ENCODE data around the gene CD4. TPM values are rescaled to one million over a fixed set of nuclear protein-coding genes. Genes with fewer than 3 reads are reported as not detected.

Gene CD4
- total and polyA plus RNA-seq, 2 of the 4 experiments (the other 2 are of a cell fraction) = 5.7 to 15.0 TPM

DNA sequence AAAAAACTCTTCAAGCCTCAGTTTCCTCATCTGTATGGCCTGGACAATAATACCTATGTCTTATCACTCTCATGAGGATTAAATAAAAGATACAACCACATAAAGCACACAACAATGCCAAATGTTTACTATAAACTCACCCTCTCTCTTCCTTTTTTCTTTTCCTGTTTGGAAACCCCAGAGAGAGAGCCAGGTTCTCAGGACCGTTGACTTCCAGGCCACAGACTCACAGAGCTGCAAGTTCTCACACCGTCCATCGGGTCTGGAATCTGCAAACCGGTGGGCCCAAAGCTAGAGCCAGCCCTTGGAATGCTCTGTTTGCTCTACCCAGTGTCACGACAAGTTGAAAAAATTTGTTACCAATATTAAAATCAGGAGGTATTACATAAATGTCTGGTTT is 4.6 kb upstream of the CD4 start:
- in situ Hi-C loops (cut with MboI; ENCODE audit: low sequenced_read_pairs) = no loop called here
- no peak for ATAC-seq (ENCODE audit: low read depth)
- no CpG with 5 or more reads among the region's 5 CpGs for WGBS, 2 experiments (ENCODE audit: extremely low coverage in 2 of 2, insufficient read length in 1 of 2)
- BruUV-seq (replicated peaks) = no TSS peak
- Histone ChIP-seq H3K18ac (ENCODE audit: low read depth, low read length) (no peak overlapping the region), H3K27me3 (ENCODE audit: control insufficient read depth, insufficient read depth, low read length) (no peaks in the 10 kb centered on the region), H2BK120ac (ENCODE audit: low read depth, low read length) (no peak overlapping the region), H4K20me1 (ENCODE audit: insufficient read depth, low read length) (no peaks in the 10 kb centered on the region), H2BK20ac (ENCODE audit: low read depth, low read length) (no peak overlapping the region), H3K23ac (ENCODE audit: low read depth, low read length) (no peak overlapping the region), H3K14ac (replicated peaks; ENCODE audit: low read depth, low read length) (no peak overlapping the region), H3K79me1 (ENCODE audit: low read depth in 1 of 2, low read length in 2 of 2) (peaks cover 0 to 3% of the 10 kb centered on the region in 2 experiments; a peak in 1 of 4 replicates), H3K9me3 (ENCODE audit: control insufficient read depth, insufficient read depth, low read length) (no peaks in the 10 kb centered on the region), H2AK5ac (ENCODE audit: low read depth, low read length) (no peak overlapping the region), H3K4me1 (ENCODE audit: control insufficient read depth, insufficient read depth, low read length) (peaks cover 6% of the 10 kb centered on the region), H3K4me3 (ENCODE audit: insufficient read depth, low read depth, low read length) (no peak overlapping the region), H3K9ac (ENCODE audit: low read depth, low read length) (no peak overlapping the region), H3K4ac (ENCODE audit: low read depth, low read length) (no peak overlapping the region), H3K4me2 (ENCODE audit: low read depth, low read length) (no peak overlapping the region), H2AFZ (replicated peaks; ENCODE audit: low read length, poor library complexity) (no peak overlapping the region), H3K36me3 (ENCODE audit: control insufficient read depth, insufficient read depth, low read length) (no peaks in the 10 kb centered on the region), H3K27ac (ENCODE audit: insufficient read depth, low read length) (no peak overlapping the region), H2BK5ac (ENCODE audit: low read depth, low read length, poor library complexity, severe bottlenecking) (no peak overlapping the region), H2AK9ac (replicated peaks; ENCODE audit: low read depth, low read length, poor library complexity) (no peak overlapping the region), H4K5ac (ENCODE audit: low read depth, low read length) (no peak overlapping the region), H3K9me1 (ENCODE audit: insufficient read depth, low read length) (peaks cover 8% of the 10 kb centered on the region; the same call in 1 of the 2 replicates), H4K91ac (ENCODE audit: insufficient read depth, low read depth, low read length) (no peak overlapping the region), H3K56ac (ENCODE audit: extremely low read depth, insufficient read depth, low read length) (no peak overlapping the region), H4K8ac (ENCODE audit: low read depth in 2 of 2, low read length in 2 of 2) (no peak overlapping the region), H2BK15ac (ENCODE audit: low read depth, low read length) (no peak overlapping the region)
- no peak for DNase-seq
- dilution Hi-C loops (cut with HindIII; ENCODE audit: low sequenced_read_pairs, unreplicated experiment) = no loop called here
- ChIA-PET POLR2A (ENCODE audit: unreplicated experiment) (no interaction called here), CTCF (interaction anchor here (0.5 to 0.9 kb wide), 3 partner anchors 8 to 51 kb away, joined by 3 read pairs; no protein-coding TSS in a partner anchor)
- TF ChIP-seq MAZ (IDR thresholded peaks at IDR 0.05; ENCODE audit: borderline replicate concordance, low read depth, low read length) = no peak
- no peak for TF ChIP-seq CHD1 (IDR thresholded peaks at IDR 0.05; ENCODE audit: low read depth, low read length)
- TF ChIP-seq CEBPB (IDR thresholded peaks at IDR 0.05; ENCODE audit: low read depth, low read length) = no peak
- TF ChIP-seq, protein P1, sequence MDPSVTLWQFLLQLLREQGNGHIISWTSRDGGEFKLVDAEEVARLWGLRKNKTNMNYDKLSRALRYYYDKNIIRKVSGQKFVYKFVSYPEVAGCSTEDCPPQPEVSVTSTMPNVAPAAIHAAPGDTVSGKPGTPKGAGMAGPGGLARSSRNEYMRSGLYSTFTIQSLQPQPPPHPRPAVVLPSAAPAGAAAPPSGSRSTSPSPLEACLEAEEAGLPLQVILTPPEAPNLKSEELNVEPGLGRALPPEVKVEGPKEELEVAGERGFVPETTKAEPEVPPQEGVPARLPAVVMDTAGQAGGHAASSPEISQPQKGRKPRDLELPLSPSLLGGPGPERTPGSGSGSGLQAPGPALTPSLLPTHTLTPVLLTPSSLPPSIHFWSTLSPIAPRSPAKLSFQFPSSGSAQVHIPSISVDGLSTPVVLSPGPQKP (IDR thresholded peaks at IDR 0.05; ENCODE audit: borderline replicate concordance, low read depth, low read length) = no peak
- TF ChIP-seq RAD21 (IDR thresholded peaks at IDR 0.05; ENCODE audit: low read length) = no peak
- intact Hi-C loops (cut with micrococcal nuclease) = no loop called here
